ENCODE results near the gene MGAT4D. TPM values are rescaled to one million over a fixed set of nuclear protein-coding genes. Genes with fewer than 3 reads are reported as not detected.

Gene MGAT4D
- total RNA-seq: not detected in 3 replicates
- long read RNA-seq: 0 reads

- Mint-ChIP-seq H3K27ac (ENCODE audit: unreplicated experiment) (no peak within 1 kb of the TSS), H3K4me3 (ENCODE audit: unreplicated experiment) (peak within 1 kb of the TSS; percentile 63), H3K9me3 (ENCODE audit: low read depth) (no peaks in the 10 kb centered on the region), H3K36me3 (ENCODE audit: low read depth) (no peaks in the 10 kb centered on the region), H3K4me1 (ENCODE audit: low read depth) (peaks cover 4% of the 10 kb centered on the region), H3K27me3 (ENCODE audit: low read depth) (peaks cover 53% of the 10 kb centered on the region)
- no peak for DNase-seq (ENCODE audit: low spot score)
- TF ChIP-seq CTCF (IDR thresholded peaks at IDR 0.05): no peak
Measured at GRCh38 chr4:140497747-140498636, at the start of gene MGAT4D. MGAT4D (minus strand) TSS chr4:140498293; CDS start chr4:140498222, 71 bp downstream.

- no peak overlapping the region for H3K4me3 Mint-ChIP-seq (ENCODE audit: unreplicated experiment)
- no peaks in the 10 kb centered on the region for H3K4me1 Mint-ChIP-seq (ENCODE audit: low read depth)
- DNase-seq (ENCODE audit: low spot score): no peak
- TF ChIP-seq CTCF (IDR thresholded peaks at IDR 0.05): no peak
- no peak overlapping the region for H3K27ac Mint-ChIP-seq (ENCODE audit: unreplicated experiment)
- H3K27me3 Mint-ChIP-seq (ENCODE audit: low read depth): no peaks in the 10 kb centered on the region
- H3K9me3 Mint-ChIP-seq (ENCODE audit: low read depth): peaks cover 4% of the 10 kb centered on the region
- H3K36me3 Mint-ChIP-seq (ENCODE audit: low read depth): peaks cover 6% of the 10 kb centered on the region
Measured at GRCh38 chr4:140533951-140534480, 35.9 kb upstream of the MGAT4D start.

- no peaks in the 10 kb centered on the region for H3K27me3 Mint-ChIP-seq (ENCODE audit: low read depth)
- no peak overlapping the region for H3K27ac Mint-ChIP-seq (ENCODE audit: unreplicated experiment)
- no peak overlapping the region for H3K4me3 Mint-ChIP-seq (ENCODE audit: unreplicated experiment)
- peaks cover 10% of the 10 kb centered on the region for H3K4me1 Mint-ChIP-seq (ENCODE audit: low read depth)
- DNase-seq (ENCODE audit: low spot score): no peak
- H3K9me3 Mint-ChIP-seq (ENCODE audit: low read depth): peaks cover 10% of the 10 kb centered on the region
- H3K36me3 Mint-ChIP-seq (ENCODE audit: low read depth): peaks cover 12% of the 10 kb centered on the region
- TF ChIP-seq CTCF (IDR thresholded peaks at IDR 0.05): no peak
Measured at GRCh38 chr4:140529434-140529833, 31.3 kb upstream of the MGAT4D start.

GRCh38 chr4:140523857-140524742, 26.0 kb upstream of the MGAT4D start, which contains the start of gene ELMOD2:
ELMOD2 (plus strand) TSS chr4:140524168; CDS start chr4:140525429, 1,261 bp downstream.
- Mint-ChIP-seq H3K27ac (ENCODE audit: unreplicated experiment) (peak within 1 kb of the TSS; percentile 89), H3K4me1 (ENCODE audit: low read depth) (peaks cover 17% of the 10 kb centered on the region), H3K4me3 (ENCODE audit: unreplicated experiment) (peak within 1 kb of the TSS; percentile 85)

More at GRCh38 chr4:140523857-140524742, 26.0 kb upstream of the MGAT4D start, which contains the start of gene ELMOD2:
- Mint-ChIP-seq H3K27me3 (ENCODE audit: low read depth) (no peaks in the 10 kb centered on the region), H3K9me3 (ENCODE audit: low read depth) (peaks cover 6% of the 10 kb centered on the region), H3K36me3 (ENCODE audit: low read depth) (peaks cover 7% of the 10 kb centered on the region)
- peak; percentile 96 for TF ChIP-seq CTCF (IDR thresholded peaks at IDR 0.05)
- peak; percentile 99 for DNase-seq (ENCODE audit: low spot score)

Measured in chondrocyte (in vitro differentiated cells).